H1 (cell line): ENCODE data around the gene ZNF516. TPM values are rescaled to one million over a fixed set of nuclear protein-coding genes. Genes with fewer than 3 reads are reported as not detected.

Experiments used
- CTCF ChIA-PET: fragments of 300-600 bp; sonication (Branson Sonifier 250); formaldehyde crosslinking; loops from one replicate; lab custom pipeline; 2021; ENCODE audit not compliant: partially characterized antibody; lab: Charles Lee
- POLR2A ChIA-PET: fragments of 300-600 bp; sonication (Branson Sonifier 250); formaldehyde crosslinking; loops from one replicate; lab custom pipeline; 2021; ENCODE audit warnings: inconsistent platforms; ENCODE audit not compliant: partially characterized antibody; lab: Charles Lee
- DNase-seq, 2 experiments: peaks; one replicate each; pipeline versions ENCODE4 v3.0.0 to v3.0.0-alpha.2; 2010 to 2022; ENCODE audit warnings: low spot score in 2 of 2, low read depth in 1 of 2, mixed read lengths in 1 of 2
- FAIRE-seq: peaks from 2 replicates; lab custom pipeline; 2011; peaks lifted over from hg19 to GRCh38; lab: Jason Lieb, UNC
- H2AFZ ChIP-seq: 2 replicates; pipeline ENCODE4 v1.8.1; 2012; ENCODE audit warnings: low read length, inconsistent platforms
- H2AK5ac ChIP-seq: 2 replicates; pipeline ENCODE4 v1.6.1; 2013; ENCODE audit warnings: low read depth, low read length
- H2BK120ac ChIP-seq: replicated peaks from 2 replicates; pipeline ENCODE3; 2013; ENCODE audit warnings: low read depth, low read length, inconsistent platforms
- H2BK12ac ChIP-seq: 2 replicates; pipeline ENCODE4 v1.6.1; 2013; ENCODE audit warnings: low read depth, low read length
- H2BK15ac ChIP-seq: 2 replicates; pipeline ENCODE4 v1.6.1; 2013; ENCODE audit warnings: low read length
- H2BK20ac ChIP-seq: 2 replicates; pipeline ENCODE4 v1.6.1; 2013; ENCODE audit warnings: low read length
- H2BK5ac ChIP-seq: 2 replicates; pipeline ENCODE4 v1.6.1; 2013; ENCODE audit warnings: low read depth, low read length
- H3K14ac ChIP-seq: 2 replicates; pipeline ENCODE4 v1.6.1; 2013; ENCODE audit warnings: inconsistent platforms; ENCODE audit not compliant: insufficient read length
- H3K18ac ChIP-seq: 2 replicates; pipeline ENCODE4 v1.6.1; 2013; ENCODE audit warnings: low read length; ENCODE audit errors: extremely low read depth
- H3K23ac ChIP-seq: 2 replicates; pipeline ENCODE4 v1.6.1; 2013; ENCODE audit warnings: inconsistent platforms; ENCODE audit not compliant: insufficient read length
- H3K23me2 ChIP-seq: 2 replicates; pipeline ENCODE4 v1.6.1; 2013; ENCODE audit warnings: low read depth, low read length
- H3K27ac ChIP-seq: 2 replicates; pipeline ENCODE4 v1.6.1; 2011; ENCODE audit warnings: low read depth, low read length, inconsistent platforms
- H3K27me3 ChIP-seq, 4 experiments: replicated peaks in 1 of 4; 1 replicate in 1 of 4; 2 replicates in 3 of 4; pipeline versions ENCODE4 v1.6.1 to v1.8.1; 2011 to 2013; ENCODE audit warnings: low read length in 3 of 4, mild to moderate bottlenecking in 3 of 4, inconsistent platforms in 2 of 4, mixed read lengths in 2 of 4, moderate library complexity in 1 of 4; ENCODE audit not compliant: control insufficient read depth in 3 of 4, insufficient read depth in 3 of 4; ENCODE audit errors: extremely low read depth in 1 of 4
- H3K36me3 ChIP-seq, 4 experiments: 2 replicates each; pipeline versions ENCODE4 v1.6.1 to v1.8.1; 2011 to 2013; ENCODE audit warnings: mild to moderate bottlenecking in 4 of 4, low read length in 3 of 4, moderate library complexity in 2 of 4, control low read depth in 1 of 4, inconsistent platforms in 1 of 4; ENCODE audit not compliant: insufficient read depth in 4 of 4, control insufficient read depth in 2 of 4
- H3K4ac ChIP-seq: replicated peaks from 2 replicates; pipeline ENCODE3; 2013; ENCODE audit warnings: low read length, low read depth, mixed read lengths, inconsistent platforms; ENCODE audit not compliant: insufficient read length
- H3K4me1 ChIP-seq, 4 experiments: replicated peaks in 1 of 4; 1 replicate in 1 of 4; 2 replicates in 3 of 4; pipeline versions ENCODE4 v1.6.1 to v1.8.1; 2011 to 2013; ENCODE audit warnings: low read length in 3 of 4, inconsistent platforms in 2 of 4, mixed read lengths in 1 of 4; ENCODE audit not compliant: insufficient read depth in 4 of 4, control insufficient read depth in 3 of 4
- H3K4me2 ChIP-seq, 2 experiments: 2 replicates each; pipeline versions ENCODE4 v1.6.1 to v1.8.1; 2011 to 2013; ENCODE audit warnings: low read depth in 2 of 2, low read length in 2 of 2, control low read depth in 1 of 2, inconsistent platforms in 1 of 2, mild to moderate bottlenecking in 1 of 2; ENCODE audit not compliant: insufficient read depth in 1 of 2
- H3K4me3 ChIP-seq, 4 experiments: fragments of 200-600, 300-600 bp in 1 of 4; sonication (generic), shearing (Covaris generic), sonication (Bioruptor Twin) in 1 of 4; 2 replicates each; pipeline versions ENCODE4 v1.5.1 to v1.8.1; 2011 to 2016; ENCODE audit warnings: low read length in 4 of 4, low read depth in 3 of 4, control low read depth in 2 of 4, inconsistent platforms in 2 of 4, mild to moderate bottlenecking in 2 of 4, mixed read lengths in 1 of 4, moderate library complexity in 1 of 4; ENCODE audit not compliant: insufficient read depth in 2 of 4; ENCODE audit errors: extremely low read depth in 1 of 4
- H3K56ac ChIP-seq: replicated peaks from 2 replicates; pipeline ENCODE3; 2013; ENCODE audit warnings: low read depth, mild to moderate bottlenecking, mixed read lengths, low read length, inconsistent platforms; ENCODE audit not compliant: insufficient read length
- H3K79me1 ChIP-seq: 2 replicates; pipeline ENCODE4 v1.6.1; 2013; ENCODE audit warnings: low read depth, low read length, control low read depth
- H3K79me2 ChIP-seq, 2 experiments: 2 replicates each; pipeline versions ENCODE4 v1.6.1 to v1.8.1; 2012 to 2013; ENCODE audit warnings: low read length in 2 of 2, mild to moderate bottlenecking in 2 of 2, inconsistent platforms in 1 of 2; ENCODE audit not compliant: insufficient read depth in 2 of 2, control insufficient read depth in 1 of 2
- H3K9ac ChIP-seq, 4 experiments: replicated peaks in 1 of 4; 1 replicate in 1 of 4; 2 replicates in 3 of 4; pipeline versions ENCODE4 v1.6.1 to v1.8.1; 2011 to 2013; ENCODE audit warnings: low read depth in 3 of 4, low read length in 3 of 4, control low read depth in 2 of 4, mild to moderate bottlenecking in 2 of 4, moderate library complexity in 2 of 4, inconsistent platforms in 1 of 4; ENCODE audit errors: extremely low read depth in 1 of 4
- H3K9me3 ChIP-seq, 2 experiments: 2 replicates each; pipeline versions ENCODE4 v1.6.1 to v1.8.1; 2012 to 2013; ENCODE audit warnings: mild to moderate bottlenecking in 2 of 2, moderate library complexity in 2 of 2, control low read depth in 1 of 2, inconsistent platforms in 1 of 2, low read depth in 1 of 2, low read length in 1 of 2, mixed read lengths in 1 of 2; ENCODE audit not compliant: insufficient read depth in 2 of 2
- H4K20me1 ChIP-seq, 2 experiments: replicated peaks in 1 of 2; 2 replicates each; pipeline versions ENCODE3 to v1.8.1; 2011 to 2013; ENCODE audit warnings: inconsistent platforms in 2 of 2, low read length in 2 of 2, mild to moderate bottlenecking in 1 of 2; ENCODE audit not compliant: insufficient read depth in 2 of 2, control insufficient read depth in 1 of 2
- H4K5ac ChIP-seq: 2 replicates; pipeline ENCODE4 v1.6.1; 2013; ENCODE audit warnings: low read length, low read depth, mixed read lengths, inconsistent platforms; ENCODE audit not compliant: insufficient read length
- H4K8ac ChIP-seq: 2 replicates; pipeline ENCODE4 v1.8.0; 2013; ENCODE audit warnings: mild to moderate bottlenecking, moderate library complexity, low read length, inconsistent platforms; ENCODE audit not compliant: insufficient read depth; ENCODE audit errors: extremely low read depth
- H4K91ac ChIP-seq: replicated peaks from 2 replicates; pipeline ENCODE3; 2013; ENCODE audit warnings: low read length, mixed read lengths, inconsistent platforms; ENCODE audit not compliant: insufficient read length
- CTBP2 ChIP-seq: IDR thresholded peaks from 2 replicates; pipeline ENCODE4 v1.7.0; 2011; ENCODE audit warnings: borderline replicate concordance, mild to moderate bottlenecking, moderate library complexity, mixed read lengths, low read length; ENCODE audit not compliant: insufficient read depth, insufficient read length
- GTF2F1 ChIP-seq: IDR thresholded peaks from 2 replicates; pipeline ENCODE4 v1.6.1; 2012; ENCODE audit warnings: low read depth, low read length, improper control_type of control experiment, borderline replicate concordance
- RFX5 ChIP-seq: IDR thresholded peaks from 2 replicates; pipeline ENCODE4 v1.6.1; 2011; ENCODE audit warnings: low read depth, low read length, improper control_type of control experiment, borderline replicate concordance
- WGBS, 2 experiments: shearing (Covaris generic) in 1 of 2; methylation state at CpG; one replicate each; pipeline versions ENCODE4 v1.1.6 to v1.1.7; 2013 to 2015; ENCODE audit warnings: low lambda C conversion rate in 2 of 2, mixed read lengths in 2 of 2, inconsistent platforms in 1 of 2, low coverage in 1 of 2, missing lambda C conversion rate in 1 of 2; ENCODE audit not compliant: insufficient replicate concordance in 2 of 2, insufficient coverage in 1 of 2, insufficient read length in 1 of 2; ENCODE audit errors: extremely low coverage in 1 of 2, missing lambda C conversion rate in 1 of 2; 5-methylcytosine and 5-hydroxymethylcytosine counted together
- polyA plus RNA-seq, 7 experiments: library from polyadenylated mRNA; depleted of rRNA in 3 of 7; stranded (reverse) in 5 of 7; unstranded in 2 of 7; fragments of >200 nt in 5 of 7; fragments of 200-250 nt in 2 of 7; gene quantifications; 1 replicate in 5 of 7; 2 replicates in 1 of 7; 4 replicates in 1 of 7; pipeline versions ENCODE4 v1.2.1 to v1.2.3, GENCODE V29; 2011 to 2013; ENCODE audit warnings: missing spikeins in 2 of 7, mixed read lengths in 2 of 7
- total RNA-seq: library from RNA; stranded (reverse); fragmentation: NEBNext Ultra II Directional; extraction: Animal tissue kit (Norgen Biotek cat#: 25700); gene quantifications from 2 replicates; pipeline ENCODE4 v1.2.1, GENCODE V29; 2021

Gene ZNF516
- total and polyA plus RNA-seq, 2 of the 8 experiments (the other 6 are each of a cell fraction or from before 2014, with no cell fraction given), result 7.3 to 17.0 TPM

DNA sequence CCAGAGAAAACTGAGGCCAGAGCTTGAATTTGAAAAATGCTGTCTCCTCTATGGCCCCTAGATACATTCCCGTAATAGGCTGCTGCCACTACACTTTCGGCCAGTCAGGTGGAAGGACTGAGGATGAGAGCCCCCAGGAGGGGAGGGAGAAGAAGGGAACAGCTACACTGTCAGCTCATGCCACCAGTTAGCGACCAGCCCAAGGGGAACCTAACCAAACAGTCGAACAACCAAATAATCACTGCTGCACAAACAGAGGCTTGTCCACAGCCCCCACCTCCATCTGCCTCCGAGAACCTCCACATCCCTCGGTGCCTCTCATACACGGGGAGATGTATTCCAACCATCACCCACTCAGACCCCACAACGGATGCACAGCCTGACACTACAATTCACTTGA is 7.3 kb downstream of the ZNF516 start:
- FAIRE-seq (peak; percentile 68), DNase-seq (no peak)
- no peak overlapping the region; the same call in 1 of the 2 replicates for H2BK15ac ChIP-seq
- peaks cover 4 to 17% of the 10 kb centered on the region in 2 experiments for H4K20me1 ChIP-seq
- no peak overlapping the region for H3K56ac ChIP-seq
- peaks cover 0 to 21% (median 6%) of the 10 kb centered on the region in 4 experiments; a peak in 6 of 7 replicates for H3K27me3 ChIP-seq
- no peak overlapping the region for H3K27ac ChIP-seq
- H2BK120ac ChIP-seq, result no peak overlapping the region
- no peaks in the 10 kb centered on the region for H3K9me3 ChIP-seq
- H3K18ac ChIP-seq, result no peak overlapping the region; the same call in 1 of the 2 replicates
- H3K9ac ChIP-seq, result no peak overlapping the region
- H3K4me1 ChIP-seq, result peaks cover 5 to 22% (median 14%) of the 10 kb centered on the region in 4 experiments
- no peak overlapping the region for H4K91ac ChIP-seq
- ChIA-PET CTCF (interaction anchor here (0.6 to 2.0 kb wide), 17 partner anchors 9 to 224 kb away, joined by 3 to 6 read pairs (median 3); no protein-coding TSS in a partner anchor), POLR2A (interaction anchor here (0.8 to 1.8 kb wide), 3 partner anchors 9 to 137 kb away, joined by 3 to 5 read pairs (median 3); no protein-coding TSS in a partner anchor)
- H3K4ac ChIP-seq, result no peak overlapping the region
- WGBS, 2 experiments, result 67% methylated on average over 8 of the region's 8 CpGs; no CpG with 5 or more reads in 1 of the 2 experiments
- no peak overlapping the region for H2BK20ac ChIP-seq
- peak overlapping the region; percentile 13 to 41; a peak in 2 of 4 replicates for H3K4me2 ChIP-seq
- no peaks in the 10 kb centered on the region for H3K36me3 ChIP-seq
- no peak overlapping the region for H2AK5ac ChIP-seq
- no peak overlapping the region for H2BK5ac ChIP-seq
- peaks cover 9% of the 10 kb centered on the region for H3K79me1 ChIP-seq
- H3K23me2 ChIP-seq, result peaks cover 16% of the 10 kb centered on the region
- H3K23ac ChIP-seq, result no peak overlapping the region
- peaks cover 0 to 65% of the 10 kb centered on the region in 2 experiments; a peak in 2 of 4 replicates for H3K79me2 ChIP-seq
- peak overlapping the region in 1 of 4 experiments; percentile 4; a peak in 1 of 8 replicates for H3K4me3 ChIP-seq
- no peak overlapping the region for H2BK12ac ChIP-seq
- H4K5ac ChIP-seq, result no peak overlapping the region
- no peak for TF ChIP-seq GTF2F1
- TF ChIP-seq RFX5, result peak; percentile 75; the same call in 1 of the 2 replicates
- TF ChIP-seq CTBP2, result no peak
- H4K8ac ChIP-seq, result no peak overlapping the region; the same call in 1 of the 2 replicates
- H2AFZ ChIP-seq, result no peak overlapping the region
- H3K14ac ChIP-seq, result no peak overlapping the region
